HEK293 (cell line): ENCODE data around the gene MMP25.
A peak's percentile ranks its signal among the peaks of the same experiment; 100 is the strongest.

Source experiments
- EGR2 ChIP-seq: fragments of 450-650 bp; formaldehyde crosslinking; IDR thresholded peaks from 2 replicates; pipeline ENCODE4 v1.5.1; 2016; ENCODE audit warnings: low read depth, missing biosample characterization, missing genetic modification characterization
- ELK4 ChIP-seq: IDR thresholded peaks from 2 replicates; pipeline ENCODE4 v1.6.1; 2011; ENCODE audit warnings: mild to moderate bottlenecking, low read depth, low read length, borderline replicate concordance
- FEZF1 ChIP-seq: fragments of 450-650 bp; formaldehyde crosslinking; IDR thresholded peaks from 2 replicates; pipeline ENCODE4 v1.5.1; 2016; ENCODE audit warnings: missing biosample characterization, missing genetic modification characterization
- GFI1B ChIP-seq: fragments of 450-650 bp; formaldehyde crosslinking; IDR thresholded peaks from 2 replicates; pipeline ENCODE4 v1.5.1; 2016; ENCODE audit warnings: missing biosample characterization, missing genetic modification characterization
- GLIS2 ChIP-seq: fragments of 450-650 bp; formaldehyde crosslinking; IDR thresholded peaks from 2 replicates; pipeline ENCODE4 v1.5.1; 2016; ENCODE audit warnings: missing biosample characterization, missing genetic modification characterization
- OVOL3 ChIP-seq: fragments of 450-650 bp; formaldehyde crosslinking; IDR thresholded peaks from 2 replicates; pipeline ENCODE4 v1.5.1; 2016; ENCODE audit warnings: missing biosample characterization, missing genetic modification characterization
- REST ChIP-seq: fragments of 450-650 bp; formaldehyde crosslinking; IDR thresholded peaks from 2 replicates; pipeline ENCODE4 v1.5.1; 2016; ENCODE audit warnings: missing biosample characterization, missing genetic modification characterization
- SCRT1 ChIP-seq: fragments of 450-650 bp; formaldehyde crosslinking; IDR thresholded peaks from 2 replicates; pipeline ENCODE4 v1.5.1; 2016; ENCODE audit warnings: missing biosample characterization, missing genetic modification characterization, borderline replicate concordance
- SP2 ChIP-seq: fragments of 450-650 bp; formaldehyde crosslinking; IDR thresholded peaks from 2 replicates; pipeline ENCODE4 v1.5.1; 2016; ENCODE audit warnings: missing biosample characterization, missing genetic modification characterization
- TCF7L2 ChIP-seq: IDR thresholded peaks from 2 replicates; pipeline ENCODE4 v1.6.1; 2011; ENCODE audit warnings: low read depth, mild to moderate bottlenecking, inconsistent platforms, low read length, moderate library complexity, borderline replicate concordance
- TSHZ1 ChIP-seq: fragments of 450-650 bp; formaldehyde crosslinking; IDR thresholded peaks from 2 replicates; pipeline ENCODE4 v1.5.1; 2016; ENCODE audit warnings: missing biosample characterization, missing genetic modification characterization, borderline replicate concordance
- WT1 ChIP-seq: fragments of 450-650 bp; formaldehyde crosslinking; IDR thresholded peaks from 2 replicates; pipeline ENCODE4 v1.5.1; 2016; ENCODE audit warnings: missing biosample characterization, missing genetic modification characterization
- ZBTB10 ChIP-seq: fragments of 450-650 bp; formaldehyde crosslinking; IDR thresholded peaks from 2 replicates; pipeline ENCODE4 v1.5.1; 2016; ENCODE audit warnings: missing biosample characterization, missing genetic modification characterization
- ZBTB17 ChIP-seq: fragments of 450-650 bp; formaldehyde crosslinking; IDR thresholded peaks from 2 replicates; pipeline ENCODE4 v1.5.1; 2016; ENCODE audit warnings: missing biosample characterization, missing genetic modification characterization
- ZNF157 ChIP-seq: fragments of 450-650 bp; formaldehyde crosslinking; IDR thresholded peaks from 2 replicates; pipeline ENCODE4 v1.5.1; 2016; ENCODE audit warnings: missing biosample characterization, missing genetic modification characterization
- ZNF19 ChIP-seq: fragments of 450-650 bp; formaldehyde crosslinking; IDR thresholded peaks from 2 replicates; pipeline ENCODE4; 2016; ENCODE audit warnings: missing biosample characterization, missing genetic modification characterization, low read depth
- ZNF221 ChIP-seq: fragments of 450-650 bp; formaldehyde crosslinking; IDR thresholded peaks from 2 replicates; pipeline ENCODE4 v1.5.1; 2017; ENCODE audit warnings: missing biosample characterization, missing genetic modification characterization, borderline replicate concordance
- ZNF292 ChIP-seq: fragments of 450-650 bp; formaldehyde crosslinking; IDR thresholded peaks from 2 replicates; pipeline ENCODE4 v1.5.1; 2016; ENCODE audit warnings: low read depth, missing biosample characterization, missing genetic modification characterization, borderline replicate concordance
- ZNF426 ChIP-seq: fragments of 450-650 bp; formaldehyde crosslinking; IDR thresholded peaks from 2 replicates; pipeline ENCODE4 v1.5.1; 2017; ENCODE audit warnings: missing biosample characterization, missing genetic modification characterization, mild to moderate bottlenecking, inconsistent platforms, moderate library complexity
- ZNF514 ChIP-seq: fragments of 450-650 bp; formaldehyde crosslinking; IDR thresholded peaks from 2 replicates; pipeline ENCODE4 v1.5.1; 2016; ENCODE audit warnings: missing biosample characterization, missing genetic modification characterization
- ZNF555 ChIP-seq: fragments of 450-650 bp; formaldehyde crosslinking; conservative IDR thresholded peaks from 2 replicates; pipeline ENCODE4 v1.5.1; 2017; ENCODE audit warnings: missing biosample characterization, mild to moderate bottlenecking, missing genetic modification characterization, inconsistent platforms
- ZNF626 ChIP-seq: fragments of 450-650 bp; sonication (Bioruptor Pico); formaldehyde crosslinking; IDR thresholded peaks from 2 replicates; pipeline ENCODE4 v1.5.1; 2018; ENCODE audit warnings: missing biosample characterization, missing genetic modification characterization, inconsistent platforms
- ZNF645 ChIP-seq: fragments of 450-650 bp; formaldehyde crosslinking; IDR thresholded peaks from 2 replicates; pipeline ENCODE4; 2016; ENCODE audit warnings: missing biosample characterization, missing genetic modification characterization
- ZNF785 ChIP-seq: fragments of 450-650 bp; formaldehyde crosslinking; IDR thresholded peaks from 2 replicates; pipeline ENCODE4 v1.5.1; 2016; ENCODE audit warnings: missing biosample characterization, missing genetic modification characterization
- ZNF843 ChIP-seq: fragments of 450-650 bp; formaldehyde crosslinking; IDR thresholded peaks from 2 replicates; pipeline ENCODE4 v1.5.1; 2016; ENCODE audit warnings: missing biosample characterization, missing genetic modification characterization
- ZSCAN30 ChIP-seq: fragments of 450-650 bp; IDR thresholded peaks from 2 replicates; pipeline ENCODE4 v1.5.1; 2018; ENCODE audit warnings: missing biosample characterization, mild to moderate bottlenecking, missing genetic modification characterization, moderate library complexity

MMP25 gene

GRCh38 chr16:3020604-3021448, 25.5 kb upstream of the MMP25 start (continued):
- no peak for TF ChIP-seq ZNF221
- no peak for TF ChIP-seq ZNF785 (tag by site-specific recombination)
- peak; percentile 97 for TF ChIP-seq ZBTB10 (tag by site-specific recombination)
- TF ChIP-seq OVOL3 (tag by site-specific recombination): no peak
- TF ChIP-seq ZNF626 (tag by site-specific recombination): no peak
- TF ChIP-seq SP2: no peak; the same call in 1 of the 2 replicates
- TF ChIP-seq ZBTB17: peak; percentile 32
- TF ChIP-seq ZNF157 (tag by site-specific recombination): no peak
- TF ChIP-seq ZNF645 (tag by site-specific recombination): 0 out of 2 replicates have a peak, but pooled peaks have one; percentile 27
- no peak for TF ChIP-seq ELK4
- no peak for TF ChIP-seq GFI1B
- TF ChIP-seq ZNF514 (tag by site-specific recombination): no peak
- no peak for TF ChIP-seq ZNF19 (tag by site-specific recombination)
- TF ChIP-seq TCF7L2: no peak
- peak; percentile 99 for TF ChIP-seq GLIS2 (tag by site-specific recombination)
- TF ChIP-seq ZNF555 (tag by site-specific recombination): no peak
- peak; percentile 36 for TF ChIP-seq EGR2 (tag by site-specific recombination)
- no peak for TF ChIP-seq ZNF426 (tag by site-specific recombination)
- peak; percentile 83 for TF ChIP-seq WT1 (tag by site-specific recombination)
- no peak for TF ChIP-seq FEZF1 (tag by site-specific recombination)
- TF ChIP-seq REST (tag by site-specific recombination): peak; percentile 11; the same call in 1 of the 2 replicates
- TF ChIP-seq ZNF292 (tag by site-specific recombination): no peak
- no peak for TF ChIP-seq SCRT1
- peak; percentile 36; the same call in 1 of the 2 replicates for TF ChIP-seq TSHZ1
- no peak for TF ChIP-seq ZSCAN30 (tag by site-specific recombination)
- peak; percentile 76 for TF ChIP-seq ZNF843
